DMS114 treated with DMSO at 0.1 percent for 48 hours (cell line): ENCODE data around the gene THEM4.
"Not testable (repeated sequence)": the region's sequence is repeated elsewhere in the genome, so short reads cannot be mapped to it uniquely, and the experiment has no call there.

Experiments used
- DNase-seq: peaks from one replicate; lab custom pipeline; 2025; ENCODE audit not compliant: unreplicated experiment; lab: John Stamatoyannopoulos, UW

THEM4 gene

DNA sequence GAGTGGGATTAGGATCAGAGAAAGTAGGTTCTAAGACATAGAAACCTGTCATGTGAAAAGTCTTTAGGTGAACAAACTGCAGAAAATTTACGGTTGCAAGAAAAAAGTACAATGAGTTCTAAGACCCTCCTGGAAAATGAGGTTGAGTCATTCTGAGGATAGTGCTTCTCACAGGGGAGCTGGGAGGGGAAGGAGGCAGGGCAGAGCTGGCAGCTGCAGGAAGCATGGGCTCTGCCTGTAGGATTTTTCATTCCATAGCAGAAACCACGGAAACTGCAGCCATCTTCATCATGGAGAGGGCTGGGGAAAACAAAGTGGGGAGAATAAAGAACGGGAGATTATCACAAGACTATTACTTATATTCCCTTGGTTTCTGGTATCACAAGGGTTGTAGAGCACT lies 25.8 kb upstream of the THEM4 start:
- DNase-seq: no peak

DNA sequence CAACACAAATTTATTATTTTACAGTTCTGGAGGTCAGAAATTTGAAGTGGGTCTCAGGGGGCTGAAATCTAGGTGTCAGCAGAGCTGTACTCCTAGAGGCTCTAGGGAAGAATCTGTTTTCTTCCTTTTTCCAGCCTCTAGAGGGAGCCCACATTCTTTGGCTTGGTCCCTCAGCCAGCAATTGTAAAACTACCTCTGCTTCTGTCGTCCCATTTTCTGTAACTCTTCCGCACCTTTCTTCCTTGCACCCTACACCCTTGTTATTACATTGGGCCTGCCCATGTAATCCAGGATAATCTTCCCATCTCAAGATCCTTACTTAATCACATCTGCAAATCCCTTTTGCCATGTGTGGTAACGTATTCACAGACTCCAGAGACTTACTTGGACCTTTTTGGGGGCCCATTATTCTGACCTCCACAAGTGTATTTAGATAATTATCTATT lies 24.8 kb upstream of the THEM4 start:
- DNase-seq: peak; percentile 81

DNA sequence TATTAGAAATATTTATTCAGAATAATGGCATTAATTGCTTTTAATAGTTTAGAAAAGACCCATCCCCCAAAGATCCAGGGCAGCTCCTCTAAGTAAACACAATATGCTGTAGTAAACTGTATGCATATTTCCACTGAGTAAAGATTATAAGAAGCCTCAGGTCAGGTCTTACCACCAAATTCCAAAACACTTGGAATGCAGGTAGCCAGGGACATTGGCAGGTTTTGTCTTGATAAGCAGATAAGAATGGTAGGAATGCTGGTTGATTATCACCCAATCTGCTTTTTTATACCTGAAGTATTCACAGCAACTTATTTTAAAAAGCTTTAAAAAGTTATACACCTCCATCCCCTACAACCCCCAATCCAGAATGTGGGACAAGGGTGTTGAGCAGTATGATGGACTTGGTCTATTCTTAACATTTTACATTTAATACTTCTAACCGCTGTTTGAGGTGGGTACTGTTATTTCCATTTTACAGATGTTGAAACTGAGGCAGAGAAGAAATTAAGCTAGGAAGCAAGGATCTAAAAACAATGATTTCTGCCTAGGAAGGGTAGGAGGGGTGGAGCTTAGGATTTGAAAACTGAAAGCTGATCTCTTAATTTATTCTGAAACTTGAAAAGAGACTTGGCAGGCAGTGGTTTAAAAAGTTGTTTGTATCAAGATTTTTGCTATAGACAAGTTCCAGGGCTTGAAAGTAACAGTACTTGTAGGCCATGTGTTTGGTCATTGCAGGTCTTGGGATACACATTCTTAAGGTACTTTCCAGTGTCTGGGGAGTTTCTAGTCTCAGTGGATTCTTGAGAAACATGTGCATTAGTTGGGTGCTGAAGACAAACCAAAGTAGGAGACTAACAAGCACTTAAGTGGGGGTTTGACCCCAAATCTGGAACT lies 15.6 kb upstream of the THEM4 start:
- DNase-seq: no peak

GRCh38 chr1:151923422-151923821 lies 14.1 kb upstream of the THEM4 start:
- DNase-seq: no peak

GRCh38 chr1:151920149-151920548 lies 10.8 kb upstream of the THEM4 start:
- no peak for DNase-seq

GRCh38 chr1:151918819-151919610 lies 9.7 kb upstream of the THEM4 start:
- DNase-seq: no peak

DNA sequence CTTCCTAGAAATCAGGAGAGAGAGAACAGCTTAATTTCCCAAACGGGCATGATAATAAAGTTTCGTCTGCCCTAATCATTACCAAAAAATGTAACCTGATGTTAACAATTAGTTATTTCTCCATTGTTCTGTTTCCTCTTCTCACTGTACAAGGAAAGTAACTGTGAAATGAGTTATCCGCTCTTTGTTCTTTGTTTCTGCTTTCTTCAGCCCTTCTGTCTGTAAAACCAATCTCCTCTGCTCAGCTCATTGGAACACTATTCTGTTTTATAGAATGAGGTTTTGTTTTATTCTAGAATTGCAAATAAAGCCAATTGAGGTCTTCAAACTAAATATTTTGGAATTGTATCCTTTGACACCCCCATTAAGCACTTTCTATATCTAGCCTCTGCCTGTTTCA lies 8.8 kb upstream of the THEM4 start:
- no peak for DNase-seq

DNA sequence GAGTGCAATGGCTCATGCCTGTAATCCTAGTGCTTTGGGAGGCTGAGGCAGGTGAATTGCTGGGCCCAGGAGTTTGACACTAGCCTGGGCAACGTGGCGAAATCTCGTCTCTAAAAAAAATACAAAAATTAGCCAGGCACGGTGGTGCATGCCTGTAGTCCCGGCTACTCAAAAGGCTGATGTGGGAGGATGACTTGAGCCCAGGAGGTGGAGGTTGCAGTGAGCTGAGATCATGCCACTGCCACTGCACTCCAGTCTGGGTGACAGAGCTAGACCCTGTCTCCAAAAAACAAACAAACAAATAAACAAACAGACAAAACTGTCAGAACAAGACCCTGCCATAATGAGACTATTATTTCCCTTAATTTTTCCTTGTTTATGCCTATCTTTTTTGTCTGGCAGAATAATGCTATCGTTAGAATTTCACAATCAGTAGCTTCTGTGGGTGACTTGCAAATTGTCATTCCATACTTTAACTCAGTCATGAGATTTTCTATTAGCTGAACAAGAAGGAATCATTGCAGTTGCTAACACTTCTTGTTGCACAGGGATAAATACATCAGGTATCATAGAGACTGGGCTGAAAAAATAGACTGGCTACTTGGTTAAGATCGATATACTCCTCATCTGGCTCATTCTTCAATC lies 7.5 kb upstream of the THEM4 start:
- no peak for DNase-seq

DNA sequence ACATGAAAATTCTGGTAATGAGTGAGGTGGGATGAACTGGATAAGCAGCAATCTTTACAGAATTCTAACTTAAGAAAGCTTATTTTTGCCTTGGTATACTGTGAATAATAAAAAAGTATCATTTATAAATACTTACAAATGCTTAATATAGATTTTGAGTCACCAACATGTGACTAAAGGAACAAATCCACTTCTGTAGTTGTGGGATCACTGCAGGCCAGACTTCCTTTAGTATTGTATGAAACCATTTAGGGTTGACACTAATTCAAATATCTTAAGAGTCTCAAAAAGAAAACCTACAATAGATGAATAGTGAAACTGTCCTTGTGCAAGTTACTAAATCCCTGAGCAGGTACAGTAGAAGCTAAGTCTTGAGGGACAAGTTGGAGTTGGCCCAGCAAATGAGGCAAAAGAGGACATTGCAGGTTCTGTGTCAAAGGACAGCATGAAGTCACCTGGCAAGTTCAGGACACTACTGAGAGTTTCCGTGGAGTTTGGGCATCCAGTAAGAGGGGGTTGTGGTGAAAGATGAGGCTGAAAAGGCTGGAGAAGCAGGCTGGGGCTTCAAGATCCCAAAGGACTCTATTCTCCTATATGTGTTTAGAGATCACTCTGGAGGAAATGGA lies 5.9 kb upstream of the THEM4 start:
- DNase-seq: no peak

DNA sequence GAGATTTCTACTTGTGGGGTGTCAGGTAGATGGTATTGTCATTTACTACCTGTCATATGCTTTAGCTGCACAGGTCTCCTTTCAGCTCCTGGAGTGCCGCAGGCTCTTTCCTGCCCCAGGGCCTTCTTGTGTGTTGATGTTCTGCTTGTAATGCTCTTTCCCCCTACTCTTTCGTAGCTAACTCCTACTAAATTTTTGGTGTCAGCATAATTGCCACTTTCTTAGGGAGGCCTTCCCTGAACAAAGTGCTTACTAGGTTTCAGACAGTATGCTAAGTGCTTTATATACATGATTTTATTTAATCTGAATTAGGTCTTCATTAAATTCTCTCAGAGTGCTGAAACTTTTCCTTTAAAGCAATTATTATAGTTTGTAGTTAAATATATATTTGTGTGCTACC lies 4.8 kb upstream of the THEM4 start:
- DNase-seq: no peak

DNA sequence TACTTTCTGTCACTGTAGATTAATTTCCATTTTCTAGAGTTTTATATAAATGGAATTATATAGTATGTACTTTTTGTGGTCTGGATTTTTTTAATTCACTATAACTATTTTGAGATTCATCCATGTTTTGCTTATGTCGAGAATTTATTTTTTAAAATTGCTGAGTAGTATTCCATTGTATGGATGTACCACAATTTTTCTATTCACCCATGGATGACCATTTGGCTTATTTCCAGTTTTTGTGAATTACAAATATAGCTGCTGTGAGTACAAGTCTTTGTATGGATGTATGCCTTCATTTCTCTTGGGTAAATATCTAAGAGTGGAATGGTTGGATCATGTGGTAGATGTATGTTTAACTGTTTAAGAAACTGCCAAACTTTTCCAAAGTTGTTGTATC lies 3.7 kb upstream of the THEM4 start:
- no peak for DNase-seq

GRCh38 chr1:151908228-151908691 lies 1.1 kb downstream of the THEM4 start:
- no peak for DNase-seq

DNA sequence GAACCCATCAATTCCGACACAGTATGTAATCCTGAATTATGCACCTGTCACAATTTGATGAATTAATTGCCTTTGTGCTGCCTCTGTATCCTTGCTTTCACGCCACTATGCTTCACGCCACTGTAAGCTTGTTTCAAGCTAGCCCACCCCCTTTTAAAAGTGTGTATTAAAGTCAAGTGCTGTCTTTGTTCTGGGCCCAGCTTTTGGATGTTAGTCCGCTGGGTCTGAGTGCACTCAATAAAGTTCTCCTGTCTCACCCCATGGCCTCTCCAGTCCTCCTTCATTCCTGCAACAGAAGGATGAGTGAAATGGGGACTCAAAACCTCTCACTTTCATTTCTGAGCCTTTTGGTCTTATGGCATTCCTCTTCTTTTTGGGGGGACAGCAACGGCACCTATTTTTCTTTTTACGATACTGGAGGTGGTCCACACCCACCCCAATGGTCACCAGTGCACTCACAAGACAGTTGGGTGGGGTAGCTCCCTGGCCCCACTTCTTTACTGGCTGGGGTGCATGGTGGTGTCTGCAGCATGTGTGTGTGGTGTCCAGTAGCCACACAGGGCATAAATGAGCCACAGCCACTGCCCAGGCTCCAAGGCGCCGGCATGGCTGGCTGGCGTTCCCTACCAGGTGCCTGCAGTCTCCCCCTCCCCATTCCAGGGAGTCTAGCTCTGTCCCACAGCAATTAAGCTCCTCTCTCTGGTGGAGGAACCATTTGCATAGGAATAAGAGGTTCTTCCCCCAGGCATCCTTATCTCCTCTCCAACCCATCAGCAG lies 1.8 kb downstream of the THEM4 start:
- no peak for DNase-seq

DNA sequence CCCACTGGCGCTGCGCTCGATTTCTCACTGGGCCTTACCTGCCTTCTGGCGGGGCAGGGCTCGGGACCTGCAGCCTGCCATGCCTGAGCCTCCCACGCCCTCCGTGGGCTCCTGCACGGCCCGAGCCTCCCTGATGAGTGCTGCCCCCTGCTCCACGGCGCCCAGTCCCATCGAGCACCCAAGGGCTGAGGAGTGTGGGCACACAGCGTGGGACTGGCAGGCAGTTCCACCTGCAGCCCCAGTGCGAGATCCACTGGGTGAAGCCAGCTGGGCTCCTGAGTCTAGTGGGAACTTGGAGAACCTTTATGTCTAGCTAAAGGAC lies 3.0 kb downstream of the THEM4 start:
- not testable (repeated sequence) for DNase-seq

DNA sequence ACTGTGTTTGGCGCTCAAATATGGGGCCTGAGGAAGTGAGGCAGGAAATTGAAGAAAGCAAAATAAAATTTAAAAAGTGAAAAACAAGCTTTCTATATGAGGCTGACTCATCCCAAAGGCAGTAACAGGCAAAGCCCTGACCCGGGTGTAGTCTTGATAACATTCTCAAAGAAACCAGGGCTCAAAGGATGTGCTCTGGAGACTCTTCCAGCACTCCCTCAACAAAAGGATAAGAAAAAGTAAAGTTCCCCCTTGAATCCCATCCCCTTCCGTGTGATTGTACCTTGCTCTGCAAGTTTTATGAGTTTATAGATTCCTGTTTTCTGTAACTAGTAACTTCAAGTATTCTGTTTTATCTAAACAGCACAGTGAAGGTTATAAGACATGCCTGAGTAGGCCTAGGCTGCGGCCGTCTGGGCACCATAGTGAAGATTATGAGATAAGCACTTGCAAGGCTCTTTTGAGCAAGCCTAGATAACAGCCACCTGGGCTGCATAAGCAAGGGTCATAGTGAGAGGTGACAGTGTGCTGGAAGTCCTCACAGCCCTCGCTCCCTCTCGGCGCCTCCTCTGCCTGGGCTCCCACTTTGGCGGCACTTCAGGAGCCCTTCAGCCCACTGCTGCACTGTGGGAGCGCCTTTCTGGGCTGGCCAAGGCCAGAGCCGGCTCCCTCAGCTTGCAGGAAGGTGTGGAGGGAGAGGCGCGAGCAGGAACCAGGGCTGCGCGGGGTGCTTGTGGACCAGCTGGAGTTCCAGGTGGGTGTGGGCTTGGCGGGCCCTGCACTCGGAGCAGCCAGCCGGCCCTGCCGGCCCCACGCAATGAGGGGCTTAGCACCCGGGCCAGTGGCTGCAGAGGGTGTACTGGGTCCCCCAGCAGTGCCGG lies 3.6 kb downstream of the THEM4 start:
- DNase-seq: not testable (repeated sequence)

GRCh38 chr1:151905070-151905442 lies 4.3 kb downstream of the THEM4 start:
- no peak for DNase-seq

DNA sequence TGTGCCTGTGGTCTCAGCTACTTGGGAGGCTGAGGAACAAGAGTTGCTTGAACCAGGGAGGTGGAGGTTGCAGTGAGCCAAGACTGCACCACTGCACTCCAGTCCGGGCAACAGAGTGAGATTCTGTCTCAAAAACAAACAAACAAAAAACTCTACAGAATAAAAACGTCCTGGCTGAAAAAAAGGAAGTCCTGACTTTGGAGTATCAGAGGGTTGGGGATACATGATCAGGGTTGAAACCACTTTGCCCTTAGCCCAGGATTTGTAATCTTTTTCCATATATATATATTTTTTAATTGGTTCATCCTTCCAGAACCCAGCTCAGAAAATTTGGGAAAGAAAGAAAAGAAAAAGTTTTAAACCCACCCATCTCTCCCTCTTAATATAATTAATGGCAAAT lies 6.5 kb downstream of the THEM4 start:
- DNase-seq: no peak

DNA sequence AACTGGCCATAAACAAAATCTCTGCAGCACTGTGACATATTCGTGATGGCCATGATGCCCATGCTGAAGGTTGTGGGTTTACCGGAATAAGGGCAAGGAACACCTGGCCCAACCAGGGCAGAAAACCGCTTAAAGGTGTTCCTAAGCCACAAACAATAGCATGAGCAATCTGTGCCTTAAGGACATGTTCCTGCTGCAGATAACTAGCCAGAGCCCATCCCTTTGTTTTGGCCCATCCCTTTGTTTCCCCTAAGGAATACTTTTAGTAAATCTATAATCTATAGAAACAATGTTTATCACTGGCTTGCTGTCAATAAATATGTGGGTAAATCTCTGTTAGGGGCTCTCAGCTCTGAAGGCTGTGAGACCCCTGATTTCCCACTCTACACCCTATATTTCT lies 8.5 kb downstream of the THEM4 start:
- not testable (repeated sequence) for DNase-seq

DNA sequence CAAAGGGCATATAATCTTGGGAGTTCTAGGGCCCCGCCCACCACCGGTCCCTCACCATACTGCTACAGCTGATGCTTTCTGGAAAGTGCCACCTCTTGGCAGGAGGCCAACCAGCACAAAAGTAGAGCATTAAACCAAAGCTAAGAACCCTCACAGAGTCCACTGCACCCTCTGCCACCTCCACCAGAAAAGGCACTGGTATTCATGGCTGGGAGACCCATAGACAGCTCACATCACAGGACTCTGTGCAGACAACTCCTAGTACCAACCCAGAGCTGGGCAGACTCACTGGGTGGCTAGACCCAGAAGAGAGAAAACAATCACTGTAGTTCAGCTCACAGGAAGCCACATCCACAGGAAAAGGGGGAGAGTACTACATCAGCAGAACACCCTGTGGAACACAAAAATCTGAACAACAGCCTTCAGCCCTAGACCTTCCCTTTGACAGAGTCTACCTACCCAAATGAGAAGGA lies 10.8 kb downstream of the THEM4 start:
- no peak for DNase-seq
